HL-60 (cell line): Measurements from ENCODE around the gene DNAL1.

Experiments
- DNase-seq, 2 experiments: peaks; one replicate each; pipeline ENCODE4 v3.0.0-alpha.2; 2010 to 2020; ENCODE audit warnings: low read depth in 1 of 2, low spot score in 1 of 2
- H3K27ac ChIP-seq: fragments of 250-450 bp; sonication (Bioruptor Pico); replicated peaks from 2 replicates; pipeline ENCODE4 v1.5.1; 2020; ENCODE audit warnings: mild to moderate bottlenecking, moderate library complexity
- H3K27me3 ChIP-seq: fragments of 250-450 bp; sonication (Bioruptor Pico); 2 replicates; pipeline ENCODE4 v1.5.1; 2021; ENCODE audit warnings: mild to moderate bottlenecking, moderate library complexity; ENCODE audit not compliant: insufficient read depth, poor library complexity, severe bottlenecking
- H3K4me3 ChIP-seq: replicated peaks from 2 replicates; pipeline ENCODE4 v1.5.1; 2011; ENCODE audit warnings: mild to moderate bottlenecking, control low read depth, low read length; ENCODE audit not compliant: insufficient read depth
- GABPA ChIP-seq: IDR thresholded peaks from 2 replicates; pipeline ENCODE4 v1.6.1; 2012; ENCODE audit warnings: low read depth
- POLR2AphosphoS5 ChIP-seq: IDR thresholded peaks from 2 replicates; pipeline ENCODE4 v1.6.1; 2012; ENCODE audit warnings: low read depth
- SPI1 ChIP-seq: IDR thresholded peaks from 2 replicates; pipeline ENCODE4 v1.6.1; 2012; ENCODE audit warnings: low read depth, mild to moderate bottlenecking, borderline replicate concordance
- TF ChIP-seq, protein P1 (sequence below): IDR thresholded peaks from 2 replicates; pipeline ENCODE4 v1.6.1; 2012; ENCODE audit warnings: low read depth; ENCODE audit not compliant: insufficient replicate concordance
- TF ChIP-seq, protein P2 (sequence below): IDR thresholded peaks from one replicate; pipeline ENCODE4 v1.5.1; 2011; ENCODE audit warnings: low read length, control low read depth, inconsistent platforms; ENCODE audit not compliant: insufficient read depth

DNAL1 gene

DNA sequence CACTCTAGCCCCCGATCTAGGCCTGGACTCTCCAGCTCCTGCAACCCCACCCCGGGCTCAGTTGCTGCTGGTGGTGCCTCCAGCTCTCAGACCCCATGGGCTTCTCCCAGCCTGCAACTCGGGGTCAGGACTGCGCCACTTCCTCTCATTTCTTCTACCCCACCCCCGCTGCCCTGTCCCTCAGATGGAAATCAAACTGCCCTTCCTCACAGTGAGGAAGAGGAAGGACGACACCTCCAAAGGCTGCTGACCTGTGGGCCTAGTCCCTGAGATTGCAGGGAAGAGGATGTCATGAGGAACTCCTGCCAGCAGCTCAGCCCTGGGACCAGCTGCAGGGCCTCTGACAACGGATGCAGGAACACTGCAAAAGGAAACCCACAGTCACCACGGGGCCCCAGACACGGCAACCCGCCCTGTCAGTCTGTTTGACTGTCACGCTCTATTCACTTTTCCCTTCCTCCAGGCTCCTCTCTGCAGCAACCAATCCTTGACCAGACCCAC, 98.7 kb downstream of the DNAL1 start:
- Histone ChIP-seq H3K27ac (peak overlapping the region; percentile 90), H3K27me3 (no peaks in the 10 kb centered on the region), H3K4me3 (no peak overlapping the region)
- DNase-seq: peak; percentile 67 to 91
- TF ChIP-seq, protein P1, sequence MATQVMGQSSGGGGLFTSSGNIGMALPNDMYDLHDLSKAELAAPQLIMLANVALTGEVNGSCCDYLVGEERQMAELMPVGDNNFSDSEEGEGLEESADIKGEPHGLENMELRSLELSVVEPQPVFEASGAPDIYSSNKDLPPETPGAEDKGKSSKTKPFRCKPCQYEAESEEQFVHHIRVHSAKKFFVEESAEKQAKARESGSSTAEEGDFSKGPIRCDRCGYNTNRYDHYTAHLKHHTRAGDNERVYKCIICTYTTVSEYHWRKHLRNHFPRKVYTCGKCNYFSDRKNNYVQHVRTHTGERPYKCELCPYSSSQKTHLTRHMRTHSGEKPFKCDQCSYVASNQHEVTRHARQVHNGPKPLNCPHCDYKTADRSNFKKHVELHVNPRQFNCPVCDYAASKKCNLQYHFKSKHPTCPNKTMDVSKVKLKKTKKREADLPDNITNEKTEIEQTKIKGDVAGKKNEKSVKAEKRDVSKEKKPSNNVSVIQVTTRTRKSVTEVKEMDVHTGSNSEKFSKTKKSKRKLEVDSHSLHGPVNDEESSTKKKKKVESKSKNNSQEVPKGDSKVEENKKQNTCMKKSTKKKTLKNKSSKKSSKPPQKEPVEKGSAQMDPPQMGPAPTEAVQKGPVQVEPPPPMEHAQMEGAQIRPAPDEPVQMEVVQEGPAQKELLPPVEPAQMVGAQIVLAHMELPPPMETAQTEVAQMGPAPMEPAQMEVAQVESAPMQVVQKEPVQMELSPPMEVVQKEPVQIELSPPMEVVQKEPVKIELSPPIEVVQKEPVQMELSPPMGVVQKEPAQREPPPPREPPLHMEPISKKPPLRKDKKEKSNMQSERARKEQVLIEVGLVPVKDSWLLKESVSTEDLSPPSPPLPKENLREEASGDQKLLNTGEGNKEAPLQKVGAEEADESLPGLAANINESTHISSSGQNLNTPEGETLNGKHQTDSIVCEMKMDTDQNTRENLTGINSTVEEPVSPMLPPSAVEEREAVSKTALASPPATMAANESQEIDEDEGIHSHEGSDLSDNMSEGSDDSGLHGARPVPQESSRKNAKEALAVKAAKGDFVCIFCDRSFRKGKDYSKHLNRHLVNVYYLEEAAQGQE: no peak
- TF ChIP-seq SPI1 (peak; percentile 59), POLR2AphosphoS5 (peak; percentile 85)

DNA sequence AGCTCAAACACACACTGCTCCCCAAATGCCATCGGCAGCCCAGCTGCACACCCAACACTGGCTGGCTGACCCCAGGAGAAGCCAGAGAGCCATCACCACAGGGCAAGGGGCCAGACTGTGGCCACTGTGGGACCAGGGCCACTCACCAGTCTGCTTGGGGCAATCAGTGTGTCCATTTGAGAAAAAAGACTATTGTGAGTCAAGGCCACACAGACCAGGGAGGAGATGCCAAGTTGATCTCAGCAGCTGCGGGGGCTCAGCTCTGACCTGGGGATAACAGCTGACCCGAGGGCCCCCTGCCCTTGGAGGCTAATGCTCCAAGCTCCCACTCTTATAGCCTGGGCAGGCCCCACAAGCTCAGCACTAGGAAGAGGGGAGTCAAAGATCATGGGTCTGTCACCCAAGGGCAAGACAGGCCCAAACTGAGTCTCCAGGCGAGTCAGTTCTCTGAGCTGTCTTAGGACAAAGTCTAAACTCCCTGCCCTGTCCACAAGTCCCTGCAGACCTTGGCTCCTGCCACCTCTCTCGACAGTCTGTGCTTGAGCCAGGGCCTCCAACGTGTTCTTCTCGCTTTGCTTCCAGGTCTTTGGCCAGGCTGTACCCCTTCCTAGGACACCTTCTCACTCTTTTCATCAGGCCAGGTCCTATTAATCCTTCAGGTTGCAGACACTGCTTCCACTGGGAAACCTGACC, 99.5 kb downstream of the DNAL1 start:
- Histone ChIP-seq H3K4me3 (no peak overlapping the region), H3K27me3 (no peaks in the 10 kb centered on the region), H3K27ac (peak overlapping the region; percentile 90)
- TF ChIP-seq POLR2AphosphoS5 (no peak), SPI1 (no peak), GABPA (no peak)
- TF ChIP-seq, protein P1: no peak
- TF ChIP-seq, protein P2, sequence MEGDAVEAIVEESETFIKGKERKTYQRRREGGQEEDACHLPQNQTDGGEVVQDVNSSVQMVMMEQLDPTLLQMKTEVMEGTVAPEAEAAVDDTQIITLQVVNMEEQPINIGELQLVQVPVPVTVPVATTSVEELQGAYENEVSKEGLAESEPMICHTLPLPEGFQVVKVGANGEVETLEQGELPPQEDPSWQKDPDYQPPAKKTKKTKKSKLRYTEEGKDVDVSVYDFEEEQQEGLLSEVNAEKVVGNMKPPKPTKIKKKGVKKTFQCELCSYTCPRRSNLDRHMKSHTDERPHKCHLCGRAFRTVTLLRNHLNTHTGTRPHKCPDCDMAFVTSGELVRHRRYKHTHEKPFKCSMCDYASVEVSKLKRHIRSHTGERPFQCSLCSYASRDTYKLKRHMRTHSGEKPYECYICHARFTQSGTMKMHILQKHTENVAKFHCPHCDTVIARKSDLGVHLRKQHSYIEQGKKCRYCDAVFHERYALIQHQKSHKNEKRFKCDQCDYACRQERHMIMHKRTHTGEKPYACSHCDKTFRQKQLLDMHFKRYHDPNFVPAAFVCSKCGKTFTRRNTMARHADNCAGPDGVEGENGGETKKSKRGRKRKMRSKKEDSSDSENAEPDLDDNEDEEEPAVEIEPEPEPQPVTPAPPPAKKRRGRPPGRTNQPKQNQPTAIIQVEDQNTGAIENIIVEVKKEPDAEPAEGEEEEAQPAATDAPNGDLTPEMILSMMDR: no peak
- DNase-seq: no peak

DNA sequence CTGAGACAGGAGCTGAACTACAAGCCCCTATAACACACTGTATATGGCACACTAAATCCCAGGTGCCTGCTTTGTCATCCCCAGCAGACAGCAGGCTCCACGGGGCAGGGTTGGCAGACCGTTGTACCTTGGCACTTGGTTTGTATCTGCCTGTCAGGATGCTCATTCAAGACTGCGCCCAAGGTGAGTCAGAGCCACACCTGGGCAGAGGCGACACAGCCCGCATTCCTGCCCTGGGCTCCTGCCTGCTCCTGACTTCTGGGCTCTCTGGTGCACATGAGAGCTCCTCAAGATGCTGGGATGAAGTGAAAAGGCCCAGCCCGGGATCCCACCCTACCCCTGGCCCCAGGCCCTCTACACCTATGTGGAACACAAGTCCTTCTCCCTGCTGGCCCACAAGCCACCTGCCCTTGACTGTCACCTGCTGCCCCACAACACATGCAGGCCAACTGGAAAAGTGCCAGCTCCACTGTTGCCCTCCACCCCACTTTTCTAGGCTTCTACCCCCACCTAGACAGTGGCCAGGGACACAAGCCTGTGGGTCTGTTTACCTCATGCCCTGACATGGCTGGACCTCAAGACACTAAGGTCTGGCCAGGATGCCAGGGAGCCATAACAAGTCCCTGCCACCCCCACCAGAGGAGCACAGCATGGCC, 100.2 kb downstream of the DNAL1 start:
- peak overlapping the region; percentile 90 for H3K27ac ChIP-seq

DNA sequence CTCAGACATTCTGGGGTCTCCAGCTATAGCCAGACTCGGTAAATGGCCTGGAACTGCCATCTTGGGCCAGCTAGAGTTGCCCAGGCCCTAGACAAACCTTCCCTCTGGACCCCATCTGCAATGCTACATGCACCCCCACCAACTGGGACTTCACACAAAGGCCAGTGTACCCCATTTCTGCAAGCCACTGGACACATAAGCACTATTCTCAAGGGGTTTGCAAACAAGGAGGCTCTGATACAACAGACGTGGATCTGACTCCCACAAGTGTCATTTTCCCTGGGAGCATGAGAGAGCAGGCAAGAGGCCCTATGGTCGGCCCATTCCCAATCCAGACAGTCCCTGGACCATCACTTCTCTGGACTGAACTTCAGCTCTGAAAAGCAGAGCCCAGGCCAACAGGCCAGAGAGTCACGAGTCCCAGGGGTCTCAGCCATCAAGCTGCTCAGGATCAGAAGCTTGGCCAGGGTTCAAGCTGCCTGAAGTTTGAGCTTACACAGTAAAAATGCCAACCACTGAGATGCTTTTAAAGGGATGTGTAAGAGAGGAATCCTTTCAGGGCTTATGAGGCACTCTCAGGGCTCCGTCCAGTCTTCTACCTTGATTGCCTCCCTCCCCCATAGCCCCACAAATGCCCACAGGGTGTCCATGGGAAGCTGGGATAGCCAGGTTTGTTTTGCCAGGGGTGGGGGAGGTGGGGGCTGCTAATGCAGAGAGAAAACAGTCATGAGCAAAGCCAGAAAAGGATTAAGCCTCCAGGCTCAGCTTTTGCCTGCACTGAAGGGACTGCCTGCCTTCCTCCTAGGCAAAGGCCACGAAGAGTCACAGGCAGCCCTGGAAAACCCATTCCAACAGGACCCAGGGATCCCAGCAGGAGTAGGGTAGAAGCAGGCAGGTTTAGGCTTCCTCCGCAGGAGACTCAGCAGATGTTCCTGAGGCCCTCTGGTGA, 101.1 kb downstream of the DNAL1 start:
- DNase-seq: no peak
- TF ChIP-seq, protein P2: no peak
- no peak for TF ChIP-seq POLR2AphosphoS5
- TF ChIP-seq, protein P1: no peak
- TF ChIP-seq SPI1: no peak
- no peak for TF ChIP-seq GABPA
- Histone ChIP-seq H3K4me3 (no peak overlapping the region), H3K27ac (peak overlapping the region; percentile 90), H3K27me3 (no peaks in the 10 kb centered on the region)

More for the DNA sequence above, 100.2 kb downstream of the DNAL1 start:
- DNase-seq: no peak
- Histone ChIP-seq H3K4me3 (no peak overlapping the region), H3K27me3 (no peaks in the 10 kb centered on the region)
- no peak for TF ChIP-seq POLR2AphosphoS5
- no peak for TF ChIP-seq SPI1
- no peak for TF ChIP-seq GABPA
